WERI-Rb-1 (cell line): ENCODE results near the gene PRUNE2.

ENCODE experiments used
- DNase-seq: peaks from one replicate; pipeline ENCODE4 v3.0.0-alpha.2; 2020
- H3K27ac ChIP-seq: fragments of 250-450 bp; sonication (Bioruptor Pico); 2 replicates; pipeline ENCODE4 v1.5.1; 2020; ENCODE audit warnings: mild to moderate bottlenecking, moderate library complexity
- H3K27me3 ChIP-seq: fragments of 250-450 bp; sonication (Bioruptor Pico); 2 replicates; pipeline ENCODE4 v1.5.1; 2021; ENCODE audit warnings: mild to moderate bottlenecking, low read depth, moderate library complexity; ENCODE audit not compliant: insufficient read depth, severe bottlenecking
- H3K36me3 ChIP-seq: fragments of 250-450 bp; sonication (Bioruptor Pico); 2 replicates; pipeline ENCODE4 v1.5.1; 2020; ENCODE audit warnings: mild to moderate bottlenecking, moderate library complexity
- H3K4me3 ChIP-seq: 2 replicates; pipeline ENCODE4 v1.5.1; 2011; ENCODE audit warnings: low read depth, mild to moderate bottlenecking, control low read depth, low read length
- H3K9me3 ChIP-seq: fragments of 250-450 bp; sonication (Bioruptor Pico); 2 replicates; pipeline ENCODE4 v1.5.1; 2021; ENCODE audit warnings: mild to moderate bottlenecking, moderate library complexity; ENCODE audit not compliant: severe bottlenecking
- CTCF ChIP-seq: IDR thresholded peaks from 2 replicates; pipeline ENCODE4 v1.5.1; 2011; ENCODE audit warnings: low read depth, mild to moderate bottlenecking, control low read depth, inconsistent platforms, low read length

PRUNE2 gene

GRCh38 chr9:76592974-76593347 is 313.0 kb downstream of the PRUNE2 start:
- no peak for DNase-seq
- no peaks in the 10 kb centered on the region for H3K9me3 ChIP-seq
- no peaks in the 10 kb centered on the region for H3K36me3 ChIP-seq
- TF ChIP-seq CTCF, result no peak
- no peak overlapping the region for H3K4me3 ChIP-seq
- H3K27ac ChIP-seq, result no peak overlapping the region
- H3K27me3 ChIP-seq, result no peaks in the 10 kb centered on the region

GRCh38 chr9:76592091-76592973 is 313.6 kb downstream of the PRUNE2 start:
- Histone ChIP-seq H3K4me3 (no peak overlapping the region), H3K36me3 (no peaks in the 10 kb centered on the region), H3K27ac (no peak overlapping the region), H3K9me3 (no peaks in the 10 kb centered on the region), H3K27me3 (no peaks in the 10 kb centered on the region)
- no peak for TF ChIP-seq CTCF
- DNase-seq, result no peak

GRCh38 chr9:76591256-76591950 is 314.5 kb downstream of the PRUNE2 start:
- no peaks in the 10 kb centered on the region for H3K36me3 ChIP-seq
- no peaks in the 10 kb centered on the region for H3K9me3 ChIP-seq
- no peak overlapping the region for H3K4me3 ChIP-seq
- H3K27me3 ChIP-seq, result no peaks in the 10 kb centered on the region
- H3K27ac ChIP-seq, result no peak overlapping the region
- no peak for DNase-seq
- no peak for TF ChIP-seq CTCF

- H3K9me3 ChIP-seq, result no peaks in the 10 kb centered on the region
- no peak for TF ChIP-seq CTCF
- no peak overlapping the region for H3K4me3 ChIP-seq
- H3K36me3 ChIP-seq, result no peaks in the 10 kb centered on the region
- H3K27ac ChIP-seq, result no peak overlapping the region
- H3K27me3 ChIP-seq, result no peaks in the 10 kb centered on the region
- no peak for DNase-seq
These were observed 317.6 kb downstream of the PRUNE2 start for GRCh38 chr9:76588316-76588715.

- no peaks in the 10 kb centered on the region for H3K27me3 ChIP-seq
- DNase-seq, result peak; percentile 81
- no peaks in the 10 kb centered on the region for H3K9me3 ChIP-seq
- peak overlapping the region; percentile 45 for H3K27ac ChIP-seq
- H3K4me3 ChIP-seq, result no peak overlapping the region
- no peak for TF ChIP-seq CTCF
- H3K36me3 ChIP-seq, result no peaks in the 10 kb centered on the region
These were observed 319.3 kb downstream of the PRUNE2 start for GRCh38 chr9:76586390-76587314.
